Measurements from ENCODE around the gene FSTL4.

FSTL4 gene

DNA sequence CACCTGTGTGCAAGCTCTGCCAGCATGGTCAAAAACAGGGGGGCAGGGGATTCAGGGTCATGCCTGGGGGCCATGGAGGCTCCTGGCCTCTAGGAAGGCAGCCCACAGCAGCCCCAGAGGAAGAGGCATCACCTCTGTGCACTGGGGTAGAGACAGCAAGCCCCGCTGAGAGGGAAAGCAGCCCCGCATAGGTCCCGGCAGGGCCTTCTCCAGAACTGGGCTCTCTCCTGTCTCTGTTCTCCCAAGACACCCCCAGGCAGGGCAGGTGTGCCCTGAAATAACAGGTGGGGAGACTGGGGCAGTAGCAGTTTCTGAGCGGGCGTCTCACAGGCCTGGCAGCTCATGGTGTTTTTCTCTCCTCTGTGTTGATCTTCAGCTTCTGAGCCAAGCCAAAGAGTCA, 281.4 kb downstream of the FSTL4 start:
- TF ChIP-seq EZH2 (IDR thresholded peaks at IDR 0.05; ENCODE audit: borderline replicate concordance, low read length), result no peak
- TF ChIP-seq CTCF (IDR thresholded peaks at IDR 0.05; ENCODE audit: low read length), result no peak
- Histone ChIP-seq H3K9ac (ENCODE audit: low read length) (no peak overlapping the region), H3K9me3 (ENCODE audit: low read length) (no peaks in the 10 kb centered on the region), H3K36me3 (ENCODE audit: insufficient read depth, low read length) (no peaks in the 10 kb centered on the region), H3K79me2 (ENCODE audit: insufficient read depth, low read length) (no peaks in the 10 kb centered on the region), H2AFZ (ENCODE audit: low read length) (no peak overlapping the region), H3K4me3 (ENCODE audit: low read depth, low read length, poor library complexity, severe bottlenecking) (no peak overlapping the region), H4K20me1 (ENCODE audit: insufficient read depth, low read length) (no peaks in the 10 kb centered on the region), H3K4me2 (ENCODE audit: low read length) (no peak overlapping the region), H3K9me2 (ENCODE audit: low read depth, low read length) (no peaks in the 10 kb centered on the region), H3F3A (ENCODE audit: insufficient read depth, low read length) (no peaks in the 10 kb centered on the region), H3K27ac (ENCODE audit: low read depth, low read length, poor library complexity, severe bottlenecking) (no peak overlapping the region), H3K27me3 (ENCODE audit: insufficient read depth, low read length) (no peaks in the 10 kb centered on the region), H3K4me1 (ENCODE audit: insufficient read depth, low read length, severe bottlenecking) (no peaks in the 10 kb centered on the region)

GRCh38 chr5:133328800-133329199, 283.5 kb downstream of the FSTL4 start:
- H3K4me2 ChIP-seq (ENCODE audit: low read length), result no peak overlapping the region
- no peaks in the 10 kb centered on the region for H3K36me3 ChIP-seq (ENCODE audit: insufficient read depth, low read length)
- no peaks in the 10 kb centered on the region for H3K4me1 ChIP-seq (ENCODE audit: insufficient read depth, low read length, severe bottlenecking)
- H3K9ac ChIP-seq (ENCODE audit: low read length), result no peak overlapping the region
- H4K20me1 ChIP-seq (ENCODE audit: insufficient read depth, low read length), result no peaks in the 10 kb centered on the region
- TF ChIP-seq EZH2 (IDR thresholded peaks at IDR 0.05; ENCODE audit: borderline replicate concordance, low read length), result no peak
- no peak for TF ChIP-seq CTCF (IDR thresholded peaks at IDR 0.05; ENCODE audit: low read length)
- no peaks in the 10 kb centered on the region for H3K9me3 ChIP-seq (ENCODE audit: low read length)
- no peaks in the 10 kb centered on the region for H3K9me2 ChIP-seq (ENCODE audit: low read depth, low read length)
- no peaks in the 10 kb centered on the region for H3K79me2 ChIP-seq (ENCODE audit: insufficient read depth, low read length)
- H3F3A ChIP-seq (ENCODE audit: insufficient read depth, low read length), result no peaks in the 10 kb centered on the region
- no peak overlapping the region for H3K27ac ChIP-seq (ENCODE audit: low read depth, low read length, poor library complexity, severe bottlenecking)
- H3K27me3 ChIP-seq (ENCODE audit: insufficient read depth, low read length), result no peaks in the 10 kb centered on the region
- no peak overlapping the region for H3K4me3 ChIP-seq (ENCODE audit: low read depth, low read length, poor library complexity, severe bottlenecking)
- no peak overlapping the region for H2AFZ ChIP-seq (ENCODE audit: low read length)

GRCh38 chr5:133327946-133328401, 284.4 kb downstream of the FSTL4 start:
- Histone ChIP-seq H3K9me2 (ENCODE audit: low read depth, low read length) (no peaks in the 10 kb centered on the region), H3K36me3 (ENCODE audit: insufficient read depth, low read length) (no peaks in the 10 kb centered on the region), H3K9ac (ENCODE audit: low read length) (no peak overlapping the region), H3K4me1 (ENCODE audit: insufficient read depth, low read length, severe bottlenecking) (no peaks in the 10 kb centered on the region), H3K79me2 (ENCODE audit: insufficient read depth, low read length) (no peaks in the 10 kb centered on the region), H3K4me3 (ENCODE audit: low read depth, low read length, poor library complexity, severe bottlenecking) (no peak overlapping the region), H3K27ac (ENCODE audit: low read depth, low read length, poor library complexity, severe bottlenecking) (no peak overlapping the region), H4K20me1 (ENCODE audit: insufficient read depth, low read length) (no peaks in the 10 kb centered on the region), H3K4me2 (ENCODE audit: low read length) (no peak overlapping the region), H3K27me3 (ENCODE audit: insufficient read depth, low read length) (no peaks in the 10 kb centered on the region), H3F3A (ENCODE audit: insufficient read depth, low read length) (no peaks in the 10 kb centered on the region), H3K9me3 (ENCODE audit: low read length) (no peaks in the 10 kb centered on the region), H2AFZ (ENCODE audit: low read length) (no peak overlapping the region)
- no peak for TF ChIP-seq EZH2 (IDR thresholded peaks at IDR 0.05; ENCODE audit: borderline replicate concordance, low read length)
- TF ChIP-seq CTCF (IDR thresholded peaks at IDR 0.05; ENCODE audit: low read length), result no peak
